HCT116 (cell line): ENCODE data around the gene KRT81. TPM values are rescaled to one million over a fixed set of nuclear protein-coding genes. Genes with fewer than 3 reads are reported as not detected.

ENCODE experiments used
- ATAC-seq: fragments of 200-7000 bp; cut with Tn5 transposase; 2 replicates; pipeline ENCODE4 v1.9.1; 2020; ENCODE audit warnings: mild to moderate bottlenecking, moderate library complexity
- BruUV-seq: library from RNA; stranded (reverse); fragments of 400-500 nt; replicated peaks from 2 replicates; lab custom pipeline; 2021; lab: Mats Ljungman, UMichigan
- CTCF ChIA-PET: fragments of 300-600 bp; sonication (Branson Sonifier 250); formaldehyde crosslinking; loops from one replicate; lab custom pipeline; 2021; ENCODE audit warnings: antibody characterized with exemption; lab: Charles Lee
- POLR2A ChIA-PET: fragments of 300-600, 350-600 bp; sonication (Branson Sonifier 250); formaldehyde crosslinking; loops from one replicate; lab custom pipeline; 2021; ENCODE audit warnings: antibody characterized with exemption; lab: Charles Lee
- RAD21 ChIA-PET, 2 experiments: fragments of 300-600 bp; sonication (Branson Sonifier 250); formaldehyde crosslinking; loops; one replicate each; lab custom pipeline; 2023; ENCODE audit warnings: low total read pairs in 2 of 2; ENCODE audit not compliant: uncharacterized antibody in 2 of 2, unreplicated experiment in 2 of 2, low non-redundant PET in 1 of 2; lab: Charles Lee
- DNase-seq: peaks from one replicate; pipeline ENCODE4 v3.0.0-alpha.2; 2010; ENCODE audit warnings: low read depth, low spot score
- H2AFZ ChIP-seq: fragments of 200-600 bp; shearing (Covaris generic), sonication (generic); 2 replicates; pipeline ENCODE4 v1.6.1; 2017; ENCODE audit warnings: low read depth, mixed run types, mixed read lengths, antibody characterized with exemption, low read length; ENCODE audit not compliant: poor library complexity, severe bottlenecking
- H3K27ac ChIP-seq: 2 replicates; pipeline ENCODE4 v1.5.1; 2012; ENCODE audit warnings: low read depth, low read length
- H3K27me3 ChIP-seq: fragments of 200-600 bp; sonication (generic); 2 replicates; pipeline ENCODE4 v1.6.1; 2016; ENCODE audit warnings: mixed run types, low read length, mixed read lengths; ENCODE audit not compliant: insufficient read depth
- H3K36me3 ChIP-seq, 2 experiments: fragments of 200-500 bp in 1 of 2; fragments of 200-600 bp in 1 of 2; sonication (Bioruptor generic) in 1 of 2; sonication (generic) in 1 of 2; 2 replicates each; pipeline versions ENCODE4 v1.5.1 to v1.6.1; 2014 to 2016; ENCODE audit warnings: low read length in 2 of 2, inconsistent platforms in 1 of 2, mixed read lengths in 1 of 2, mixed run types in 1 of 2; ENCODE audit not compliant: insufficient read depth in 2 of 2, control insufficient read depth in 1 of 2
- H3K4me1 ChIP-seq, 2 experiments: fragments of 200-600 bp in 1 of 2; sonication (generic) in 1 of 2; 2 replicates each; pipeline versions ENCODE4 v1.5.1 to v1.6.1; 2012 to 2017; ENCODE audit warnings: low read length in 2 of 2, inconsistent platforms in 1 of 2, mild to moderate bottlenecking in 1 of 2, mixed read lengths in 1 of 2, mixed run types in 1 of 2, moderate library complexity in 1 of 2; ENCODE audit not compliant: insufficient read depth in 2 of 2, control insufficient read depth in 1 of 2
- H3K4me2 ChIP-seq: fragments of 200-600 bp; sonication (generic); 2 replicates; pipeline ENCODE4 v1.6.1; 2017; ENCODE audit warnings: mixed run types, low read length, mixed read lengths
- H3K4me3 ChIP-seq, 2 experiments: fragments of 200-600 bp in 1 of 2; sonication (generic) in 1 of 2; replicated peaks in 1 of 2; 2 replicates each; pipeline ENCODE4 v1.5.1; 2011 to 2016; ENCODE audit warnings: low read length in 2 of 2, control low read depth in 1 of 2, low read depth in 1 of 2, mild to moderate bottlenecking in 1 of 2, mixed read lengths in 1 of 2, mixed run types in 1 of 2
- H3K79me2 ChIP-seq: fragments of 200-600 bp; sonication (generic); 2 replicates; pipeline ENCODE4 v1.6.1; 2017; ENCODE audit warnings: mild to moderate bottlenecking, mixed run types, low read length, moderate library complexity, mixed read lengths; ENCODE audit not compliant: insufficient read depth
- H3K9ac ChIP-seq: fragments of 200-600 bp; sonication (generic); 2 replicates; pipeline ENCODE4 v1.6.1; 2016; ENCODE audit warnings: low read length, mixed read lengths
- H3K9me2 ChIP-seq: fragments of 200-600 bp; sonication (generic), shearing (Covaris generic); 2 replicates; pipeline ENCODE4 v1.6.1; 2017; ENCODE audit warnings: mixed run types, mild to moderate bottlenecking, moderate library complexity; ENCODE audit not compliant: insufficient read depth
- H3K9me3 ChIP-seq, 2 experiments: fragments of 200-500 bp in 1 of 2; fragments of 200-600 bp in 1 of 2; sonication (Bioruptor generic) in 1 of 2; sonication (generic) in 1 of 2; 2 replicates each; pipeline ENCODE4 v1.6.1; 2014 to 2017; ENCODE audit warnings: low read length in 2 of 2, mixed read lengths in 2 of 2, inconsistent platforms in 1 of 2, low read depth in 1 of 2, mild to moderate bottlenecking in 1 of 2, mixed run types in 1 of 2, moderate library complexity in 1 of 2; ENCODE audit not compliant: control insufficient read depth in 1 of 2, insufficient read depth in 1 of 2
- H4K20me1 ChIP-seq: fragments of 200-600 bp; sonication (generic), shearing (Covaris generic); 2 replicates; pipeline ENCODE4 v1.6.1; 2017; ENCODE audit warnings: mixed run types, mild to moderate bottlenecking, moderate library complexity; ENCODE audit not compliant: insufficient read depth
- CBX3 ChIP-seq: IDR thresholded peaks from 2 replicates; pipeline ENCODE4 v1.6.1; 2012; ENCODE audit warnings: low read depth
- CEBPB ChIP-seq: IDR thresholded peaks from 2 replicates; pipeline ENCODE4 v1.6.1; 2012; ENCODE audit warnings: low read depth
- ELF1 ChIP-seq: IDR thresholded peaks from 2 replicates; pipeline ENCODE4 v1.6.1; 2012; ENCODE audit warnings: low read depth, borderline replicate concordance
- FOSL1 ChIP-seq: IDR thresholded peaks from 2 replicates; pipeline ENCODE4 v1.6.1; 2012; ENCODE audit warnings: low read depth
- JUND ChIP-seq: IDR thresholded peaks from 2 replicates; pipeline ENCODE4 v1.6.1; 2012
- POLR2AphosphoS5 ChIP-seq: IDR thresholded peaks from 2 replicates; pipeline ENCODE4 v1.6.1; 2011; ENCODE audit warnings: mild to moderate bottlenecking, low read depth, low read length, moderate library complexity
- RAD21 ChIP-seq: IDR thresholded peaks from 2 replicates; pipeline ENCODE4 v1.6.1; 2012; ENCODE audit warnings: low read depth, mild to moderate bottlenecking
- SIN3A ChIP-seq: IDR thresholded peaks from 2 replicates; pipeline ENCODE4 v1.6.1; 2012; ENCODE audit warnings: low read depth
- SP1 ChIP-seq: IDR thresholded peaks from 2 replicates; pipeline ENCODE4 v1.6.1; 2012; ENCODE audit warnings: low read depth
- SRF ChIP-seq: IDR thresholded peaks from 2 replicates; pipeline ENCODE4 v1.6.1; 2012; ENCODE audit warnings: low read depth
- ZFX ChIP-seq: fragments of 450-650 bp; IDR thresholded peaks from 2 replicates; pipeline ENCODE4 v1.6.1; 2017
- intact Hi-C: fragments of 100-400 bp; cut with micrococcal nuclease; formaldehyde crosslinking; loops from 2 replicates; pipeline ENCODE4 v1.10.0; 2022
- total RNA-seq: library from RNA; stranded (reverse); gene quantifications from one replicate; pipeline ENCODE4 v1.2.1, GENCODE V29; 2021; ENCODE audit not compliant: unreplicated experiment
- TF ChIP-seq, protein P1 (sequence below): IDR thresholded peaks from 2 replicates; pipeline ENCODE4 v1.6.1; 2012
- TF ChIP-seq, protein P2 (sequence below), 3 experiments: fragments of 200-600 bp in 1 of 3; sonication (generic) in 1 of 3; IDR thresholded peaks in 2 of 3; conservative IDR thresholded peaks in 1 of 3; 2 replicates each; pipeline ENCODE4 v1.5.1; 2012 to 2017; ENCODE audit warnings: low read depth in 2 of 3, low read length in 2 of 3, antibody characterized with exemption in 1 of 3, borderline replicate concordance in 1 of 3, control low read depth in 1 of 3, mild to moderate bottlenecking in 1 of 3, mixed read lengths in 1 of 3, mixed run types in 1 of 3, moderate library complexity in 1 of 3; ENCODE audit not compliant: insufficient read depth in 1 of 3

Gene KRT81
- total RNA-seq, 1 experiment from 2014 or later = 0.84 TPM

DNA sequence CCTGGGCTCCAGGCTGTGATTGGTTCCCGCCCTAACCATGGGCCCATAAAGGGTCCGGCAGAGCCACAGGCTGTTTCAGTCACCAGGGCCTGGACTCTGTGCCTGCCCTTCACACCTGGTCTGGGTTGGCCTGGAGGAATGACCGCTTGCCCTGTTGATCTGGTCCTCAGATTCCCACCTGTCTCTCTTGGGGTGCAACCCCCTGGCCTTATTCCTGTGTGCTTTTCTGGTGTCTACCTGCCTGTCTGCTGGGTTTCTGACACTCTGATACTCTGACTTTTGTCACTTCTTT lies 32.8 kb upstream of the KRT81 start:
- Histone ChIP-seq H3K36me3 (no peaks in the 10 kb centered on the region), H3K9me2 (no peaks in the 10 kb centered on the region), H3K4me2 (no peak overlapping the region), H3K4me1 (peaks cover 0 to 19% of the 10 kb centered on the region in 2 experiments; a peak in 2 of 4 replicates), H3K9me3 (no peaks in the 10 kb centered on the region), H3K79me2 (no peaks in the 10 kb centered on the region), H3K9ac (no peak overlapping the region), H2AFZ (no peak overlapping the region), H3K27ac (no peak overlapping the region), H3K4me3 (no peak overlapping the region), H3K27me3 (no peaks in the 10 kb centered on the region; the same call in 1 of the 2 replicates), H4K20me1 (no peaks in the 10 kb centered on the region)
- CTCF ChIA-PET = no interaction called here
- no peak for ATAC-seq
- POLR2A ChIA-PET = no interaction called here
- BruUV-seq = no TSS peak
- intact Hi-C loops = no loop called here
- RAD21 ChIA-PET = no interaction called here
- no peak for DNase-seq
- TF ChIP-seq SRF (no peak), FOSL1 (no peak), SIN3A (no peak), CEBPB (no peak), ELF1 (no peak), SP1 (no peak), CBX3 (no peak), JUND (no peak), ZFX (no peak), RAD21 (no peak), POLR2AphosphoS5 (no peak)
- TF ChIP-seq, protein P1, sequence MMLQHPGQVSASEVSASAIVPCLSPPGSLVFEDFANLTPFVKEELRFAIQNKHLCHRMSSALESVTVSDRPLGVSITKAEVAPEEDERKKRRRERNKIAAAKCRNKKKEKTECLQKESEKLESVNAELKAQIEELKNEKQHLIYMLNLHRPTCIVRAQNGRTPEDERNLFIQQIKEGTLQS = no peak
- TF ChIP-seq, protein P2, sequence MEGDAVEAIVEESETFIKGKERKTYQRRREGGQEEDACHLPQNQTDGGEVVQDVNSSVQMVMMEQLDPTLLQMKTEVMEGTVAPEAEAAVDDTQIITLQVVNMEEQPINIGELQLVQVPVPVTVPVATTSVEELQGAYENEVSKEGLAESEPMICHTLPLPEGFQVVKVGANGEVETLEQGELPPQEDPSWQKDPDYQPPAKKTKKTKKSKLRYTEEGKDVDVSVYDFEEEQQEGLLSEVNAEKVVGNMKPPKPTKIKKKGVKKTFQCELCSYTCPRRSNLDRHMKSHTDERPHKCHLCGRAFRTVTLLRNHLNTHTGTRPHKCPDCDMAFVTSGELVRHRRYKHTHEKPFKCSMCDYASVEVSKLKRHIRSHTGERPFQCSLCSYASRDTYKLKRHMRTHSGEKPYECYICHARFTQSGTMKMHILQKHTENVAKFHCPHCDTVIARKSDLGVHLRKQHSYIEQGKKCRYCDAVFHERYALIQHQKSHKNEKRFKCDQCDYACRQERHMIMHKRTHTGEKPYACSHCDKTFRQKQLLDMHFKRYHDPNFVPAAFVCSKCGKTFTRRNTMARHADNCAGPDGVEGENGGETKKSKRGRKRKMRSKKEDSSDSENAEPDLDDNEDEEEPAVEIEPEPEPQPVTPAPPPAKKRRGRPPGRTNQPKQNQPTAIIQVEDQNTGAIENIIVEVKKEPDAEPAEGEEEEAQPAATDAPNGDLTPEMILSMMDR (IDR thresholded peaks at IDR 0.05 in 2 of 3, conservative IDR thresholded peaks at IDR 0.05 in 1 of 3; ENCODE audit: borderline replicate concordance in 1 of 3, insufficient read depth in 1 of 3, low read depth in 2 of 3, low read length in 2 of 3) = no peak
